ENCODE measurements around the gene FMNL3.

Gene FMNL3

GRCh38 chr12:49659753-49660152 lies 47.5 kb downstream of the FMNL3 start:
- TF ChIP-seq CTCF (IDR thresholded peaks at IDR 0.05), result no peak

GRCh38 chr12:49658276-49658675 lies 48.9 kb downstream of the FMNL3 start:
- TF ChIP-seq CTCF (IDR thresholded peaks at IDR 0.05), result no peak

- TF ChIP-seq CTCF (IDR thresholded peaks at IDR 0.05), result no peak
Observed at GRCh38 chr12:49655595-49656236, 51.5 kb downstream of the FMNL3 start.

GRCh38 chr12:49654715-49655114 lies 52.5 kb downstream of the FMNL3 start:
- no peak for TF ChIP-seq CTCF (IDR thresholded peaks at IDR 0.05)

GRCh38 chr12:49652921-49653520 lies 54.2 kb downstream of the FMNL3 start:
- no peak for TF ChIP-seq CTCF (IDR thresholded peaks at IDR 0.05)

- TF ChIP-seq CTCF (IDR thresholded peaks at IDR 0.05), result no peak
Observed at GRCh38 chr12:49651855-49652254, 55.4 kb downstream of the FMNL3 start.

GRCh38 chr12:49649892-49650291 lies 57.3 kb downstream of the FMNL3 start:
- TF ChIP-seq CTCF (IDR thresholded peaks at IDR 0.05), result no peak
